WERI-Rb-1 (cell line): ENCODE results near the gene SESN2.

Experiments
- DNase-seq: peaks from one replicate; pipeline ENCODE4 v3.0.0-alpha.2; 2020
- H3K27ac ChIP-seq: fragments of 250-450 bp; sonication (Bioruptor Pico); 2 replicates; pipeline ENCODE4 v1.5.1; 2020; ENCODE audit warnings: mild to moderate bottlenecking, moderate library complexity
- H3K27me3 ChIP-seq: fragments of 250-450 bp; sonication (Bioruptor Pico); 2 replicates; pipeline ENCODE4 v1.5.1; 2021; ENCODE audit warnings: mild to moderate bottlenecking, low read depth, moderate library complexity; ENCODE audit not compliant: insufficient read depth, severe bottlenecking
- H3K36me3 ChIP-seq: fragments of 250-450 bp; sonication (Bioruptor Pico); 2 replicates; pipeline ENCODE4 v1.5.1; 2020; ENCODE audit warnings: mild to moderate bottlenecking, moderate library complexity
- H3K4me3 ChIP-seq: 2 replicates; pipeline ENCODE4 v1.5.1; 2011; ENCODE audit warnings: low read depth, mild to moderate bottlenecking, control low read depth, low read length
- H3K9me3 ChIP-seq: fragments of 250-450 bp; sonication (Bioruptor Pico); 2 replicates; pipeline ENCODE4 v1.5.1; 2021; ENCODE audit warnings: mild to moderate bottlenecking, moderate library complexity; ENCODE audit not compliant: severe bottlenecking
- TF ChIP-seq, protein P1 (sequence below): IDR thresholded peaks from 2 replicates; pipeline ENCODE4 v1.5.1; 2011; ENCODE audit warnings: low read depth, mild to moderate bottlenecking, control low read depth, inconsistent platforms, low read length

The SESN2 gene

DNA sequence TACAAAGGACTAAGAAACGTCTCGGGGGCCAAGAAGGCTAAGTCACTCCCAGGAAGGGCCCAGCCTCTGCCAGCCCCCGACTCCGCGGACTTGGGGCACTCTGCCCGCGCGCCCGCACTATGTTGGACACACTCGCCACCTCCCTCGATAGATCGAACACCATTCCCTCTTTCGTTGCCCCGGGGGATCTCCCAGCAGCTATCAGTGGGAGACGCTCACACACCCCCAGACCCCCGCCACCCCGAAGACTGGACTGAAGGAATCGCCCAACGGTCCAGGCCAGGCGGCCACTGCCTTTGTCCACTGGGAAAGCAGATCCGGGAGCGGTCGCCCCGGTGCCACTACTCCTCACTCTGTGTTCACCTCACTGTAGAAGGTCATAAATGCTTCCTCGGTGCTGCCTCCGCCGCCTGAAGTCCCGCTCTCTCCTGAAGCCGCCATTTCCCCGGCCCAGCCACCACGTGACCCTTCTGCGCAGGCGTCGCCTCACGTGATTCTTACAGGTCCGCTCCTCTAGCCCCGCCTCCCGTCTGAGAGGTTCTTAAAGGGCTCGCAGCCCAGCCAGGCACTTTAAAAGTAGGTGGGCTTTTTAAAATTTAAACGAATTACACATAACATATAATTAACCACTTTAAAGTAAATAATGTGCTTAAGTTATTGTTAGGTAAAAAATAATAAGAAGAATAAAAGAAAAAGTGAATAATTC is 26.6 kb upstream of the SESN2 start, which contains the start of gene DNAJC8:
Gene DNAJC8, minus strand, starts transcription at position 472 of the 706 bp plus-strand sequence. Its CDS starts 31 bp downstream, at position 441.
- H3K4me3 ChIP-seq: peak within 1 kb of the TSS; percentile 99
- DNase-seq: peak; percentile 95
- TF ChIP-seq, protein P1, sequence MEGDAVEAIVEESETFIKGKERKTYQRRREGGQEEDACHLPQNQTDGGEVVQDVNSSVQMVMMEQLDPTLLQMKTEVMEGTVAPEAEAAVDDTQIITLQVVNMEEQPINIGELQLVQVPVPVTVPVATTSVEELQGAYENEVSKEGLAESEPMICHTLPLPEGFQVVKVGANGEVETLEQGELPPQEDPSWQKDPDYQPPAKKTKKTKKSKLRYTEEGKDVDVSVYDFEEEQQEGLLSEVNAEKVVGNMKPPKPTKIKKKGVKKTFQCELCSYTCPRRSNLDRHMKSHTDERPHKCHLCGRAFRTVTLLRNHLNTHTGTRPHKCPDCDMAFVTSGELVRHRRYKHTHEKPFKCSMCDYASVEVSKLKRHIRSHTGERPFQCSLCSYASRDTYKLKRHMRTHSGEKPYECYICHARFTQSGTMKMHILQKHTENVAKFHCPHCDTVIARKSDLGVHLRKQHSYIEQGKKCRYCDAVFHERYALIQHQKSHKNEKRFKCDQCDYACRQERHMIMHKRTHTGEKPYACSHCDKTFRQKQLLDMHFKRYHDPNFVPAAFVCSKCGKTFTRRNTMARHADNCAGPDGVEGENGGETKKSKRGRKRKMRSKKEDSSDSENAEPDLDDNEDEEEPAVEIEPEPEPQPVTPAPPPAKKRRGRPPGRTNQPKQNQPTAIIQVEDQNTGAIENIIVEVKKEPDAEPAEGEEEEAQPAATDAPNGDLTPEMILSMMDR: no peak

DNA sequence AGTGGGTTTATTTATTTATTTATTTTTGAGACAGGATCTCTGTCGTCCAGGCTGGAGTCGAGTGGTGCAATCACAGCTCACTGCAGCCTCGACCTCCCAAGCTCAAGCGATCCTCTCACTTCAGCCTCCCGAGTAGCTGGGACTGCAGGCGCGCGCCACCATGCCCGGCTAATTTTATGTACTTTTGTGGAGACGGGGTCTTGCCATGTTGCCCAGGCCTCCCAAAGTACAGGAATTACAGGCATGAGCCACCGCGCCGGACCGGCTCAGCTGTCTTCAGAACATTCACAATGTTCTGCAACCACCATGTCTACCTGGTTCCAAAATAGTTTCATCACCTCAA is 26.1 kb upstream of the SESN2 start:
- Histone ChIP-seq H3K9me3 (no peaks in the 10 kb centered on the region), H3K4me3 (peak overlapping the region; percentile 99), H3K36me3 (peaks cover 44% of the 10 kb centered on the region), H3K27me3 (no peaks in the 10 kb centered on the region), H3K27ac (peak overlapping the region; percentile 82)
- DNase-seq: no peak
- TF ChIP-seq, protein P1: no peak

More for the DNA sequence above, 26.6 kb upstream of the SESN2 start, which contains the start of gene DNAJC8:
- Histone ChIP-seq H3K36me3 (peaks cover 44% of the 10 kb centered on the region), H3K27me3 (no peaks in the 10 kb centered on the region), H3K27ac (peak within 1 kb of the TSS; percentile 82), H3K9me3 (no peaks in the 10 kb centered on the region)

DNA sequence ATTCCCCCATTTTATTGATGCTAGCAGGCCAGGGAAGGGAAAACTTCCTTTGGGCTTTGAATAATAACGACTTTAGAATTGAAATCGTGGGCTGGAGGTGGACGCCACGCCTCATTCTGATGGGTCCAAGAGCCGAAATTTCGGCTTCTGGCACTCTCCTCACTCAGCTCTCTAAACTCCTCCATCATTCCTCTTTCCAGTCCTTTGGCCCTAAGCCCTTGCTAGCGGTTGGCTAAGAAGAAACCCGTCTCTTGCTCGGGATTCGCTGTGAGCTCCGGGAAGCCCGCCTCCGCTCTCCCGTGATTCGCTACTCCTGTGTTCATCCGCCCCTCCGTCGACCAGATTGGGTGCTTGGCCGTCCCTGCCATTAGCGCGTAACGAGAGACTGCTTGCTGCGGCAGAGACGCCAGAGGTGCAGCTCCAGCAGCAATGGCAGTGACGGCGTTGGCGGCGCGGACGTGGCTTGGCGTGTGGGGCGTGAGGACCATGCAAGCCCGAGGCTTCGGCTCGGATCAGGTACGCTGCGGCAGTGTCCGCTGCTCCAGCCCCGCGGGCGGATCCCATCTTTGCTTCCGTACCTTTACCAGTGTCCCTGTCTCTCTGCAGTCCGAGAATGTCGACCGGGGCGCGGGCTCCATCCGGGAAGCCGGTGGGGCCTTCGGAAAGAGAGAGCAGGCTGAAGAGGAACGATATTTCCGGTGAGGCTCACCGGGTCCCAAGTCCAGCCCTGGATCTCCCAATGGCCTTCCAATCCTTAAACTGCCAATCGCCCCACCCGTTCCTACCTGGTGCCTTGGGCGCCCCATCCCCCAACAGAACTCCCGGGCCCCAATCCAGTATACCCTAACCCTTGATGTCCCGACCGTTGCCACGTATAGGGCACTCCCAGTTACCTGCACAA is 23.3 kb upstream of the SESN2 start, which contains the start of gene ATP5IF1:
Gene ATP5IF1, plus strand, starts transcription at position 370 of the 901 bp plus-strand sequence. Its CDS starts 60 bp downstream, at position 430.
- Histone ChIP-seq H3K9me3 (no peaks in the 10 kb centered on the region), H3K27ac (peak within 1 kb of the TSS; percentile 78), H3K36me3 (peaks cover 21% of the 10 kb centered on the region), H3K4me3 (peak within 1 kb of the TSS; percentile 90), H3K27me3 (no peaks in the 10 kb centered on the region)
- TF ChIP-seq, protein P1: no peak
- peak; percentile 97 for DNase-seq

DNA sequence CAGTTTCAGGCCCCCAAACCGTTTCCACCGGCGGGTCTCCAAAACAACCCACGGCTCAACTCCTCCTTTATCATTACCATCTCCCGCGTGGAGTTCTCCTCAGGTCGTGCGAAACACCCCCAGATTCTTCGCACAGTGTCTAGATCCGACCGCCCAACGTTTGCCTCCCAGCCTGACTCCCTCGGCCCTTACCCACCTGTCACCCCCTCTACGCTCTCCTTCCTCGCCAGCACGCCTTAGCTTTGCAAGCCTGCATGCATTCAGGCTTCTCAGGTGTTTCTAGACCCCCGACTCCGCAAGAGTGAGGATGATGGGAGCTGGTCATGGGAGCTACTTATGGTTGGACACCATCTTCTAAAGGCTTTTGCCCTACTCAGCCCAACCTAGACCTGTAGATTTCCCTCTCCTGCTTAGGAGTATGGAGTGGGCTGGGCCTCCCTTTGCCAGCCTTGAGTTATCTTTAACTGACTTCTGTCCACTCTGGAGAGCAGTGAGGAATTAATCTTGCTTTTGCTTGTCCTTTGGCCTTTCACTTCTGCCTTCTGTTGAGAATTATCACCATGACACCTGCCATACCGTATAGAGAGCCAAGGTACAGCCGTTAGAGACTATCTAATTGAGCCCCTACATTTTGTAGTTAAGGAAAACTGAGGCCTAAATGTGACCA is 22.5 kb upstream of the SESN2 start:
- no peak for DNase-seq
- Histone ChIP-seq H3K36me3 (peaks cover 17% of the 10 kb centered on the region), H3K27me3 (no peaks in the 10 kb centered on the region), H3K4me3 (peak overlapping the region; percentile 90), H3K9me3 (no peaks in the 10 kb centered on the region), H3K27ac (peak overlapping the region; percentile 78)
- TF ChIP-seq, protein P1: no peak

DNA sequence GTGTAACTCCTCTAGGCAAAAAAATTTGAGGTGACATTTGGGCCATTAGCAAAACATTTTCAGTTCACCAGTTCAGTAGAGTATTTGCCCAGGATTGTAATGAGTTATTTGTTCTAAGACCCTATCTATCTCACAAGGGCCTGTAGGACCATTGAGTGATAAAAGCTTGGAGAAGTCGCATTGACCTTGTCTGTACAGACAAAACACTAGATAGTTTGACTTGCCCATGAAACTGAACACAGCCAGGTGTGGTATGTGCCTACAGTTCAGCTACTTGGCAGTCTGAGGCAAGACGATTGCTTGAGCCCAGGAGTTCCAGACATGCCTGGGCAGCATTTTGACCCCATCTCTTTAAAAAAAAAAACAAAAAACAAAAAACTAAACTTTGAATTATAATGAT is 20.3 kb upstream of the SESN2 start:
- Histone ChIP-seq H3K9me3 (no peaks in the 10 kb centered on the region), H3K27ac (no peak overlapping the region), H3K4me3 (no peak overlapping the region), H3K27me3 (no peaks in the 10 kb centered on the region), H3K36me3 (peaks cover 15% of the 10 kb centered on the region)
- TF ChIP-seq, protein P1: no peak
- DNase-seq: no peak
